Peyer's patch (tissue), 4 donors: ENCODE results near the gene PEX5L. TPM values are rescaled to one million over a fixed set of nuclear protein-coding genes. Genes with fewer than 3 reads are reported as not detected.

Experiments used
- DNase-seq, 3 donors: peaks; one replicate each; pipeline ENCODE4 v3.0.0-alpha.2; 2017 to 2019
- H3K27ac ChIP-seq, 4 donors: fragments of 200-600 bp; sonication (generic); one replicate each; pipeline ENCODE4 v1.5.1; 2016 to 2019
- H3K27me3 ChIP-seq, 2 donors: fragments of 200-600 bp; sonication (generic); one replicate each; pipeline ENCODE4 v1.5.1; 2019
- H3K36me3 ChIP-seq, 3 donors: fragments of 200-600 bp; sonication (generic); one replicate each; pipeline ENCODE4 v1.5.1; 2016 to 2019
- H3K4me1 ChIP-seq, 4 donors: fragments of 200-600 bp; sonication (generic); one replicate each; pipeline ENCODE4 v1.5.1; 2016 to 2019
- H3K4me3 ChIP-seq, 4 donors: fragments of 200-600 bp; sonication (generic); 1 replicate in 3 of 4; 2 replicates in 1 of 4; pipeline ENCODE4 v1.5.1; 2016 to 2019; ENCODE audit warnings: mild to moderate bottlenecking in 1 of 4
- H3K9me3 ChIP-seq, 4 donors: fragments of 200-600 bp; sonication (generic); one replicate each; pipeline ENCODE4 v1.5.1; 2016 to 2019; ENCODE audit warnings: mild to moderate bottlenecking in 1 of 4
- CTCF ChIP-seq, 6 experiments: fragments of 450-650 bp in 4 of 6; fragments of 200-600 bp in 2 of 6; sonication (generic) in 1 of 6; IDR thresholded peaks; one replicate each; pipeline ENCODE4 v1.5.1; 2017 to 2019; ENCODE audit warnings: antibody characterized with exemption in 6 of 6, mild to moderate bottlenecking in 3 of 6, moderate library complexity in 1 of 6
- POLR2A ChIP-seq, 2 donors: fragments of 450-650 bp; IDR thresholded peaks; one replicate each; pipeline ENCODE4 v1.5.1; 2017; ENCODE audit warnings: antibody characterized with exemption in 2 of 2, mild to moderate bottlenecking in 2 of 2, moderate library complexity in 2 of 2
- total RNA-seq, 4 donors: library from RNA; depleted of rRNA; stranded (reverse); fragments of >200 nt; gene quantifications; one replicate each; pipeline ENCODE4 v1.1.0, GENCODE V29; 2016

PEX5L gene
- total RNA-seq, 4 donors from 2014 or later = not detected

GRCh38 chr3:179771797-179772196, 264.9 kb downstream of the PEX5L start:
- Histone ChIP-seq H3K27me3 (no peaks in the 10 kb centered on the region), H3K27ac (no peak overlapping the region), H3K9me3 (no peaks in the 10 kb centered on the region), H3K36me3 (peaks cover 0 to 1% (median 0%) of the 10 kb centered on the region in 3 donors), H3K4me3 (no peak overlapping the region), H3K4me1 (no peaks in the 10 kb centered on the region)
- TF ChIP-seq CTCF (IDR thresholded peaks at IDR 0.05) = no peak
- no peak for TF ChIP-seq POLR2A (IDR thresholded peaks at IDR 0.05)
- DNase-seq = no peak

- no peaks in the 10 kb centered on the region for H3K27me3 ChIP-seq
- no peaks in the 10 kb centered on the region for H3K4me1 ChIP-seq
- no peak overlapping the region for H3K4me3 ChIP-seq
- TF ChIP-seq CTCF (IDR thresholded peaks at IDR 0.05) (no peak), POLR2A (IDR thresholded peaks at IDR 0.05) (no peak)
- DNase-seq = no peak
- peaks cover 0 to 8% (median 0%) of the 10 kb centered on the region in 3 donors for H3K36me3 ChIP-seq
- H3K27ac ChIP-seq = no peak overlapping the region
- H3K9me3 ChIP-seq = no peaks in the 10 kb centered on the region
Measured at GRCh38 chr3:179769411-179770247, 267.1 kb downstream of the PEX5L start.

GRCh38 chr3:179768080-179768479, 268.7 kb downstream of the PEX5L start:
- no peak for DNase-seq
- Histone ChIP-seq H3K9me3 (no peaks in the 10 kb centered on the region), H3K27me3 (no peaks in the 10 kb centered on the region), H3K36me3 (peaks cover 0 to 8% (median 0%) of the 10 kb centered on the region in 3 donors), H3K4me3 (no peak overlapping the region), H3K4me1 (no peaks in the 10 kb centered on the region), H3K27ac (no peak overlapping the region)
- TF ChIP-seq CTCF (IDR thresholded peaks at IDR 0.05) (no peak), POLR2A (IDR thresholded peaks at IDR 0.05) (no peak)

- Histone ChIP-seq H3K36me3 (peaks cover 0 to 8% (median 0%) of the 10 kb centered on the region in 3 donors), H3K27me3 (no peaks in the 10 kb centered on the region), H3K4me1 (no peaks in the 10 kb centered on the region), H3K9me3 (no peaks in the 10 kb centered on the region), H3K4me3 (no peak overlapping the region), H3K27ac (no peak overlapping the region)
- DNase-seq = no peak
- TF ChIP-seq POLR2A (IDR thresholded peaks at IDR 0.05) (no peak), CTCF (IDR thresholded peaks at IDR 0.05) (no peak)
Measured at GRCh38 chr3:179766416-179767133, 270.2 kb downstream of the PEX5L start.

- DNase-seq = no peak
- Histone ChIP-seq H3K27me3 (no peaks in the 10 kb centered on the region), H3K4me1 (no peaks in the 10 kb centered on the region), H3K4me3 (no peak overlapping the region), H3K9me3 (no peaks in the 10 kb centered on the region), H3K36me3 (peaks cover 0 to 14% (median 0%) of the 10 kb centered on the region in 3 donors), H3K27ac (no peak overlapping the region)
- TF ChIP-seq CTCF (IDR thresholded peaks at IDR 0.05) (no peak), POLR2A (IDR thresholded peaks at IDR 0.05) (no peak)
Measured at GRCh38 chr3:179765396-179765795, 271.3 kb downstream of the PEX5L start.
